Stomach (tissue), 4 donors: Measurements from ENCODE around the gene CES4A.

Source experiments
- CTCF ChIP-seq, 7 experiments: fragments of 450-650 bp in 4 of 7; fragments of 200-600 bp in 3 of 7; sonication (generic) in 3 of 7; IDR thresholded peaks; one replicate each; pipeline ENCODE4 v1.5.1; 2016 to 2019; ENCODE audit warnings: antibody characterized with exemption in 7 of 7, control low read depth in 2 of 7, mild to moderate bottlenecking in 1 of 7
- POLR2A ChIP-seq, 4 donors: fragments of 450-650 bp; IDR thresholded peaks; one replicate each; pipeline ENCODE4 v1.6.1; 2016; ENCODE audit warnings: antibody characterized with exemption in 4 of 4, control low read depth in 2 of 4, mild to moderate bottlenecking in 1 of 4, moderate library complexity in 1 of 4
- POLR2AphosphoS5 ChIP-seq, 3 donors: sonication (generic); formaldehyde crosslinking; IDR thresholded peaks; one replicate each; pipeline ENCODE4 v1.6.1; 2016; ENCODE audit warnings: antibody characterized with exemption in 3 of 3

GRCh38 chr16:67013233-67013822, 24.9 kb downstream of the CES4A start:
- TF ChIP-seq CTCF (IDR thresholded peaks at IDR 0.05) = no peak
- TF ChIP-seq POLR2AphosphoS5 (IDR thresholded peaks at IDR 0.05) = no peak
- no peak for TF ChIP-seq POLR2A (IDR thresholded peaks at IDR 0.05)
